Suprapubic skin (tissue), 4 donors: ENCODE data around the gene SEM1. TPM values are rescaled to one million over a fixed set of nuclear protein-coding genes. Genes with fewer than 3 reads are reported as not detected.

Experiments
- DNase-seq, 2 donors: peaks; one replicate each; pipeline ENCODE4 v3.0.0-alpha.2; 2019; ENCODE audit warnings: low spot score in 2 of 2
- H3K27ac ChIP-seq: fragments of 200-600 bp; sonication (generic); one replicate; pipeline ENCODE4 v1.5.1; 2019
- H3K27me3 ChIP-seq: fragments of 200-600 bp; sonication (generic); one replicate; pipeline ENCODE4 v1.5.1; 2019
- H3K36me3 ChIP-seq: fragments of 200-600 bp; sonication (generic); one replicate; pipeline ENCODE4 v1.5.1; 2019
- H3K4me1 ChIP-seq: fragments of 200-600 bp; sonication (generic); one replicate; pipeline ENCODE4 v1.5.1; 2019
- H3K4me3 ChIP-seq: fragments of 200-600 bp; sonication (generic); one replicate; pipeline ENCODE4 v1.5.1; 2019; ENCODE audit warnings: mild to moderate bottlenecking
- H3K9me3 ChIP-seq: fragments of 200-600 bp; sonication (generic); one replicate; pipeline ENCODE4 v1.5.1; 2019
- CTCF ChIP-seq, 2 donors: fragments of 200-600 bp in 1 of 2; fragments of 450-650 bp in 1 of 2; sonication (generic) in 1 of 2; IDR thresholded peaks; one replicate each; pipeline ENCODE4 v1.5.1; 2016 to 2019; ENCODE audit warnings: antibody characterized with exemption in 2 of 2, mild to moderate bottlenecking in 1 of 2, moderate library complexity in 1 of 2
- EP300 ChIP-seq: sonication (generic); formaldehyde crosslinking; IDR thresholded peaks from one replicate; pipeline ENCODE4 v1.6.1; 2017; ENCODE audit warnings: antibody characterized with exemption
- POLR2A ChIP-seq, 2 donors: fragments of 450-650 bp; IDR thresholded peaks; one replicate each; pipeline ENCODE4 v1.6.1; 2017; ENCODE audit warnings: antibody characterized with exemption in 2 of 2, mild to moderate bottlenecking in 2 of 2, moderate library complexity in 2 of 2
- POLR2AphosphoS5 ChIP-seq, 3 donors: sonication (generic); formaldehyde crosslinking; IDR thresholded peaks; one replicate each; pipeline ENCODE4 v1.6.1; 2017; ENCODE audit warnings: antibody characterized with exemption in 3 of 3
- WGBS: methylation state at CpG from one replicate; pipeline ENCODE4 v1.1.5; 2018; 5-methylcytosine and 5-hydroxymethylcytosine counted together
- total RNA-seq, 4 donors: library from RNA; depleted of rRNA; stranded (reverse); fragments of >200 nt; gene quantifications; one replicate each; pipeline ENCODE4 v1.1.0, GENCODE V29; 2016

Gene SEM1
- total RNA-seq, 4 donors from 2014 or later, result 16.6 to 33.3 (median 17.7) TPM

DNA sequence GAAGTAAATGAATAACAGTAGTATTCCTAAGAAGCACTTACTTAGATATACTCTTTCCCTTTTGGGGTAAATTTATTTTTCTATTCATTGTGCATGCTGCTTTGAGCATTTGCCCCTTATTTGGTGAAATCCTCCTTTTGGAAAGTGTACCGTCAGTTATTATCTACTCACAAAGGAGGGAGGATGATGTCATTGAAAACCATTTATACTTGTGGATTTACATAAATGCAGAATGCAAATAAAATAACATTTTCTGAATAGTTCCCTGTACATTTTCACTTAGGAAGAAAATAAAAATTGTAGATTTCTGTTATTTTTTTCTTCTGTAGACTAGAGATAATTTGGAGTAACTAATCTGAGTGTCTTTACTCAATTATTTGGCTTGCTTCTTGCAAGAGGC lies 29.5 kb upstream of the SEM1 start:
- H3K27me3 ChIP-seq, result peaks cover 16% of the 10 kb centered on the region
- no peak overlapping the region for H3K27ac ChIP-seq
- H3K4me3 ChIP-seq, result no peak overlapping the region
- H3K4me1 ChIP-seq, result no peaks in the 10 kb centered on the region
- DNase-seq, result no peak
- WGBS, result 67% methylated on average over 1 of the region's 1 CpG
- H3K9me3 ChIP-seq, result no peaks in the 10 kb centered on the region
- TF ChIP-seq POLR2AphosphoS5 (IDR thresholded peaks at IDR 0.05) (no peak), EP300 (no peak), CTCF (IDR thresholded peaks at IDR 0.05) (no peak), POLR2A (IDR thresholded peaks at IDR 0.05) (no peak)
- no peaks in the 10 kb centered on the region for H3K36me3 ChIP-seq

DNA sequence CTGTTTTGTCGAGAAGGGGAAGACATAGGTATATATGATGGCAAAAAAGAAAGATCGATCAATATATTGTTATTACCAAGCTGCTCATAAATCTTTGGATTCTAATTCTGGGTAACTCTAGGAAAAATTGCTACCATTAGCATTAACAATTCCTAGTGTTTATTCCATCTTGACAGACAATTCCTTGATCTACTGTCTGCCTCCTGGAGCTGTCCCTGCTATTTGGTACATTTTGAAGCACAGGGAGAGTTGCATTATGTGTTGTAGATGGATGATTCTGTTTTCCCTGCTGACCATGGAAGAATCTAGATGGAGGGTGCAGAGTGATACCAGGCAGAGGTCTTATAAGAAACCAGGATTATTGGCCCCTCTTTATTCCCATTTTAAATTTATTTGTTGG lies 29.1 kb upstream of the SEM1 start:
- Histone ChIP-seq H3K27me3 (peaks cover 16% of the 10 kb centered on the region), H3K36me3 (no peaks in the 10 kb centered on the region), H3K4me1 (no peaks in the 10 kb centered on the region), H3K27ac (no peak overlapping the region), H3K4me3 (no peak overlapping the region), H3K9me3 (no peaks in the 10 kb centered on the region)
- no peak for DNase-seq
- 91% methylated on average over 2 of the region's 2 CpGs for WGBS
- TF ChIP-seq CTCF (IDR thresholded peaks at IDR 0.05), result no peak
- TF ChIP-seq EP300, result no peak

- no peaks in the 10 kb centered on the region for H3K36me3 ChIP-seq
- H3K9me3 ChIP-seq, result no peaks in the 10 kb centered on the region
- TF ChIP-seq CTCF (IDR thresholded peaks at IDR 0.05) (no peak), POLR2A (IDR thresholded peaks at IDR 0.05) (no peak), EP300 (no peak)
- H3K4me3 ChIP-seq, result no peak overlapping the region
- H3K27ac ChIP-seq, result no peak overlapping the region
- WGBS, result 66% methylated on average over 3 of the region's 3 CpGs
- peaks cover 12% of the 10 kb centered on the region for H3K27me3 ChIP-seq
- no peak for DNase-seq
- no peaks in the 10 kb centered on the region for H3K4me1 ChIP-seq
These were observed 28.0 kb upstream of the SEM1 start for GRCh38 chr7:96737545-96738050.

DNA sequence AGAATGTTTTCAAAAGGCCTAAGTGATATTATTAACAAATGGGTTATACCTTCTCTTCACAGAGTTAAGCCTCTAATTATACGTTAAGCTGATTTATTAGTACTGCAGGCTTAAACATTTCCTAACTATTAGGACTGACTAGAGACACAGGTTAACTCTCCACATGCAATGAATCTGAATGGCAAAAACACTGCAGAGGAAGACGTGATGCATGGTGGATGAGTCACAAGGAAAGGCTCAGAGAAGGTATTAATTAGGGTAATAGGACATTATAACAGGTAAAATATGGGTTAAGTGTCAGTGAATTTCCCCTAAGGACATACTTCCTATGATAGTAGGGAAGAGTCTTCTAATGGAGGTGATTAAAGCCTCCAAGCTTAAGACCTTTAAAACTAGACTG lies 24.7 kb upstream of the SEM1 start:
- H3K27ac ChIP-seq, result no peak overlapping the region
- peaks cover 5% of the 10 kb centered on the region for H3K27me3 ChIP-seq
- H3K9me3 ChIP-seq, result no peaks in the 10 kb centered on the region
- peaks cover 3% of the 10 kb centered on the region for H3K4me1 ChIP-seq
- DNase-seq, result no peak
- TF ChIP-seq POLR2AphosphoS5 (IDR thresholded peaks at IDR 0.05) (no peak), POLR2A (IDR thresholded peaks at IDR 0.05) (no peak), CTCF (IDR thresholded peaks at IDR 0.05) (no peak), EP300 (no peak)
- H3K36me3 ChIP-seq, result no peaks in the 10 kb centered on the region
- no peak overlapping the region for H3K4me3 ChIP-seq
- WGBS, result 54% methylated on average over 2 of the region's 2 CpGs

GRCh38 chr7:96729820-96730219 lies 20.2 kb upstream of the SEM1 start:
- 72% methylated on average over 2 of the region's 2 CpGs for WGBS
- TF ChIP-seq EP300, result no peak
- no peak for TF ChIP-seq POLR2A (IDR thresholded peaks at IDR 0.05)
- no peak for TF ChIP-seq POLR2AphosphoS5 (IDR thresholded peaks at IDR 0.05)
- TF ChIP-seq CTCF (IDR thresholded peaks at IDR 0.05), result no peak
- H3K9me3 ChIP-seq, result no peaks in the 10 kb centered on the region
- DNase-seq, result no peak
- no peaks in the 10 kb centered on the region for H3K27me3 ChIP-seq
- no peak overlapping the region for H3K27ac ChIP-seq
- H3K4me1 ChIP-seq, result peaks cover 3% of the 10 kb centered on the region
- H3K4me3 ChIP-seq, result no peak overlapping the region
- H3K36me3 ChIP-seq, result no peaks in the 10 kb centered on the region
